ENCODE measurements around the gene LHFPL6. TPM values are rescaled to one million over a fixed set of nuclear protein-coding genes. Genes with fewer than 3 reads are reported as not detected.

Gene LHFPL6
- total RNA-seq, 2 donors from 2014 or later: 1.1 to 7.5 TPM

DNA sequence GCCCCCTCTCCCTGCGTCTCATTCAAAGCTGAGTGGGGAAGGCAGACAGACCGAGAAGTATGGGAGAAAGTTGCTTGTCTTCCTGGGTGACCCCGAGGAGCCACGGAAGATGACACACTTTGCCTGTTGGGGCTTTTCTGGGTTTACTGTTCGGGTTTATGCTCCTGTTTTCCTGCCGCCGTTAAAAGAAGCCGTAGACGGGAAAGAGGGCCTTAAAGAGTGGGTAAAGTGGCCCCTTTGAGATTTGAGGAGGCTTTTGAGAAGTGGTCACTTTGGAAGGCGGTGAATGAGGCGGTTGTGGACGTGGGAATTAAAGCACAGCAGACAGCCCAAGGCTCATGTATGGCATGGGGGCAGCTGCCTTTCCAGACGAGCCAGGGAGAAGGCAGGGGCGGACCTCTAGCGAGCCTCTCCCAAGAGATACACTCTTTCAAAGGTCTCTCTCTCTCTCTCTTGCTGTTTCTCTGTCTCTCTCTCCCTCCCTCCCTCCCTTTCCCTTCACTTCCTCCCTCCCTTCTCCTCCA is 493 bp upstream of the LHFPL6 start:
- H3K36me3 Mint-ChIP-seq (ENCODE audit: low read depth): no peaks in the 10 kb centered on the region
- peaks cover 48% of the 10 kb centered on the region for H3K27me3 Mint-ChIP-seq
- H3K4me1 Mint-ChIP-seq: peaks cover 5% of the 10 kb centered on the region
- H3K27ac Mint-ChIP-seq: peak overlapping the region; percentile 18
- ATAC-seq (replicated peaks): peak; percentile 63
- no peaks in the 10 kb centered on the region for H3K9me3 Mint-ChIP-seq
- peak overlapping the region; percentile 74 for H3K4me3 Mint-ChIP-seq

DNA sequence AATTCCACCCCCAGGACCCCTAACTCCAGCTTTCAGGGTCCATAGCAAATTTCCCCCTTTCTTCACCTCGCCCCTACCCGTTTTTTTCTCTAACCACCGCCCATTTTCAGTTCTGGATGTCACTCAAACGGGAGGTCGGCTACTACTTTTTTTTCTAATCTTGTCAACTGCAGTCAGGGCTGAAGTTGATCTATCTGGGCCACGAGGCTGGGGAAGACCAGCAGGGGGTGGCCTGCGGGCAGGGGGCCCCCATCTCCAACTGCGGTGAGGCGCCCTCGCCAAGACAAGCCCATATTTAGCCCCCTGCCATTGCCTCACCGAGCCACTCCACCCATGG is 748 bp downstream of the LHFPL6 start:
- peaks cover 44% of the 10 kb centered on the region for H3K27me3 Mint-ChIP-seq
- peak; percentile 6 for ATAC-seq (replicated peaks)
- H3K36me3 Mint-ChIP-seq (ENCODE audit: low read depth): no peaks in the 10 kb centered on the region
- H3K4me1 Mint-ChIP-seq: peaks cover 5% of the 10 kb centered on the region
- H3K27ac Mint-ChIP-seq: no peak overlapping the region
- H3K4me3 Mint-ChIP-seq: peak overlapping the region; percentile 74
- H3K9me3 Mint-ChIP-seq: no peaks in the 10 kb centered on the region

DNA sequence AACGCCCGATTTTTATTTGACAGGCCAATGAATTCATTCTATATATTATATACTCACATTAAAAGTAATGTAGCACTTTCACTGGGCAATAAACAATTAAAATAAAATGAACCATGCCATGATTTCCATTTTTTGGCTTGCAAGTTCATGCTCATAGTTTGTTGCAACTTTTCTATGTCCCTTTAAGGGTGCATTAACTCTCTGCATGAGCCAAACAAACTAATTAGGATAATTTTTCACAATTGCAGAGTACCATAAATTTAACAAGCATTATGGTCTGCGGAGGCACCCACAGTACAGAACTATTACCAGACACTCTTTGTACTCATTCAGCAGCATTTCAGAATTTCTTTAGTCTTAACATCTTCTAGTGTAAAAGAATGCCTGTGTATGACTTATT is 1.4 kb downstream of the LHFPL6 start:
- Mint-ChIP-seq H3K4me3 (peak overlapping the region; percentile 74), H3K27me3 (peaks cover 44% of the 10 kb centered on the region), H3K4me1 (peaks cover 5% of the 10 kb centered on the region), H3K36me3 (ENCODE audit: low read depth) (no peaks in the 10 kb centered on the region), H3K9me3 (no peaks in the 10 kb centered on the region), H3K27ac (no peak overlapping the region)
- ATAC-seq (replicated peaks): no peak

DNA sequence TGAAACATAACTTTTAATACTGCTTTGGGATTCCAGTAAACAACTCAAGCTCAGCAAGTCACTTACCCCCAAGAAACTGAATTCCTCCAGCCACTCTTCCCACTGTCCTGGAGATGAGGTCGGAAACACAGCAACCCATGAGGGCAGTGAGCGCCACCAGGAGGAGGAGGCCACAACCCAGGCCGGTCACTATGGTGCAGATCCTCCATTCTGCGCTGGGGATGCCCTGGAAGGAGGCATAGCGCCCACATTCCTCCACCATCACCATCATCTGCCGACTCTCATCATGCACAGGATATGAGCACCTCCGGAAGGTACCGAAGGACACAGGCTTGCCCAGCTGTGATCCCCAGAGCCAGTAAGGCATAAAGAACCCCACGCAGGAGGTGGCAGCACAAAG is 2.2 kb downstream of the LHFPL6 start:
- Mint-ChIP-seq H3K36me3 (ENCODE audit: low read depth) (no peaks in the 10 kb centered on the region), H3K4me1 (peaks cover 5% of the 10 kb centered on the region), H3K27ac (no peak overlapping the region), H3K27me3 (peaks cover 44% of the 10 kb centered on the region), H3K4me3 (no peak overlapping the region), H3K9me3 (no peaks in the 10 kb centered on the region)
- ATAC-seq (replicated peaks): no peak

DNA sequence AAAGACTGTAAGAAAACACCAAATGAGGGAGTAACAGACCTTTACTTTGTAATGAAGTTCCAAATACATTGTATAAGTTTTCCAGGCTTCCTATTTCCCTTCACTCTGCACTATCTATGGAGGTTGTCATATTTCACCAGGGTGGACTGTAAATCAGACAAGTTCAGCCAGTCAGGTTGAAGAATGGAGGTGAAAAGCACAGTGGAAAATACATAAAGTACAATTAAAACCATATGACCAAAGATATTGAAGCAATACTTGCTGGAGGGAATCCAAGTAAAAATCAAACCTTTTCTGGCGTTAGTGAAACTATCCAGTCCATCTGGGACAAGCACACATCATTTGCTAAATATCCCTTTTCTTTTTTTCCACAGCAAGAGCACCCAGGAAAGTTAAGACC is 3.2 kb downstream of the LHFPL6 start:
- Mint-ChIP-seq H3K27ac (no peak overlapping the region), H3K9me3 (no peaks in the 10 kb centered on the region), H3K4me3 (no peak overlapping the region), H3K27me3 (peaks cover 40% of the 10 kb centered on the region), H3K36me3 (ENCODE audit: low read depth) (no peaks in the 10 kb centered on the region), H3K4me1 (peaks cover 5% of the 10 kb centered on the region)
- ATAC-seq (replicated peaks): no peak

DNA sequence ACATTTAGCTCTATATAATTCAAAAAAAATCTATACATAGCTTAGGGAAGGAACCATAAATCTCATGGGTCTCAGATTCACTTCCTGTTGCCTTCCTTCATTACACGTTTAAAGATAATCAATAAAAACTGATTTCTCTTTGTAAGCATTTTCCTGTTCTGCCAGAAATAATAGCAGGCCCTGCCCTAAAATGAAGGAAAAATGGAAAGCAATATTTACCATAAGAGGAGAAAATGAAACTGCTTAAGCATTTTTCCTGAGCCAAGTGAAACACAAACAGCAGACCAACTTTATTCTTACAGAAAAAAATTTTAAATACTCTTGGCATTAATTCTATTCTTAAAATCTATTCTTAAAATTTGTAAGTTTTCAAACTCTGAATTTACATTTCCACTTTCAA is 4.0 kb downstream of the LHFPL6 start:
- H3K27ac Mint-ChIP-seq: no peak overlapping the region
- H3K4me3 Mint-ChIP-seq: no peak overlapping the region
- peaks cover 5% of the 10 kb centered on the region for H3K4me1 Mint-ChIP-seq
- no peak for ATAC-seq (replicated peaks)
- H3K27me3 Mint-ChIP-seq: peaks cover 35% of the 10 kb centered on the region
- H3K9me3 Mint-ChIP-seq: no peaks in the 10 kb centered on the region
- no peaks in the 10 kb centered on the region for H3K36me3 Mint-ChIP-seq (ENCODE audit: low read depth)

DNA sequence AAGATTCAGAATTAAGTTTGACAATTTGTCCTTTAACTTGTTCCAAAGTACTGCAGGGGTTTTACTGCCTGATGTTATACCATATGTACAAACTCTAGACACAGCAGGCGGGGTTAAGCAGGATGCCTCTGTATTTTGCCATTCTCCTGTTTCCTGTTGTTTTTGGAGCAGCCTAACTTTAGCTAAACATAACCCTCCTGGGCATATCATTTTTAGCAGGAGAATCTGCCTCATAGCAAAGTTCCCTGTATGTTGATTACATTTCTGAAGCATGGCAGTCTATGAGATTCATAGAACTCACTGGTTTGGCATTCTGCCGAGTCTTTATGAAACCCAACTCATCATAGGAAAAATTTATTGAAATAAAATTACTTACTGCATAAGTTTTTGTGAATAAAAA is 5.2 kb downstream of the LHFPL6 start:
- Mint-ChIP-seq H3K4me1 (peaks cover 5% of the 10 kb centered on the region), H3K4me3 (no peak overlapping the region), H3K36me3 (ENCODE audit: low read depth) (no peaks in the 10 kb centered on the region), H3K27me3 (peaks cover 28% of the 10 kb centered on the region), H3K9me3 (no peaks in the 10 kb centered on the region), H3K27ac (no peak overlapping the region)
- ATAC-seq (replicated peaks): no peak

DNA sequence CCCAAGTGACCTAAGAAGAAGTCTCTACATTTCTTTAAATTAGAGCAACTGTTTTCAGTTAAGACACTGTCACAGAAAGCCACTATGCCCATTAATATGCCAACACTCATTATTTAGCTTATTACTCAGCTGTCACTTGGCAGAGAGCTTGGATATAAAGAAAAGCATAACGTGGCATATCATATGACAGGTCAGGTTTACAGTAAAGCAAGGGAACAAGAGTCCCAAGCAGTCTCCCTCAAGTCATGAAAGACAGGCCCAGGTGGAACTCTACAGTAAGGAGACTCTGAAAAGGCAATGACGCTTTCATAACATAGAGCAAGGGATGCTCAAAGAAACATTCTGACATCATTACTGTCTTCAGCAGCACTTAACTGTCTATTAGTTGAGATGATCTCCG is 6.3 kb downstream of the LHFPL6 start:
- H3K4me3 Mint-ChIP-seq: no peak overlapping the region
- H3K9me3 Mint-ChIP-seq: no peaks in the 10 kb centered on the region
- no peak overlapping the region for H3K27ac Mint-ChIP-seq

DNA sequence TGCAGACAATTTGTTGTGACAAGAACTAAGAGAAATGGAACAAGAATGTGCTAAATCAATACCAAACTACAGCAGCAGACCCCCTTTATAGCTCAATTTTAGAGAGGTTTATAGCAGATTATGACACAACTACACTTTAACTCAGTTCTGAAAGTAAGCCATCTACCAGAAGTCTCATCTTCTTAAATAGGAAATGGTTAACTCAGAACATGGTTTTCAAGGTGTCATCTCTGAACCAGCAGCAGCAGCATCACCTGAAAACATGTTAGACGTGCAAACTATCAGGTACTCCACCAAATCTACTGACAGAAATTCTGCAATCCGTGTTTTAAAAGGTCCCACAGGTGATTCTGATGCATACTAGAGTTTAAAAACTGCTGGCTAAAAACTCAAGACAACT is 6.8 kb downstream of the LHFPL6 start:
- ATAC-seq (replicated peaks): peak; percentile 78
- no peaks in the 10 kb centered on the region for H3K9me3 Mint-ChIP-seq
- no peaks in the 10 kb centered on the region for H3K36me3 Mint-ChIP-seq (ENCODE audit: low read depth)
- H3K4me3 Mint-ChIP-seq: no peak overlapping the region
- H3K27ac Mint-ChIP-seq: no peak overlapping the region
- peaks cover 17% of the 10 kb centered on the region for H3K27me3 Mint-ChIP-seq
- H3K4me1 Mint-ChIP-seq: no peaks in the 10 kb centered on the region

More for the DNA sequence above, 6.3 kb downstream of the LHFPL6 start:
- peak; percentile 52 for ATAC-seq (replicated peaks)
- Mint-ChIP-seq H3K27me3 (peaks cover 20% of the 10 kb centered on the region), H3K4me1 (no peaks in the 10 kb centered on the region), H3K36me3 (ENCODE audit: low read depth) (no peaks in the 10 kb centered on the region)

DNA sequence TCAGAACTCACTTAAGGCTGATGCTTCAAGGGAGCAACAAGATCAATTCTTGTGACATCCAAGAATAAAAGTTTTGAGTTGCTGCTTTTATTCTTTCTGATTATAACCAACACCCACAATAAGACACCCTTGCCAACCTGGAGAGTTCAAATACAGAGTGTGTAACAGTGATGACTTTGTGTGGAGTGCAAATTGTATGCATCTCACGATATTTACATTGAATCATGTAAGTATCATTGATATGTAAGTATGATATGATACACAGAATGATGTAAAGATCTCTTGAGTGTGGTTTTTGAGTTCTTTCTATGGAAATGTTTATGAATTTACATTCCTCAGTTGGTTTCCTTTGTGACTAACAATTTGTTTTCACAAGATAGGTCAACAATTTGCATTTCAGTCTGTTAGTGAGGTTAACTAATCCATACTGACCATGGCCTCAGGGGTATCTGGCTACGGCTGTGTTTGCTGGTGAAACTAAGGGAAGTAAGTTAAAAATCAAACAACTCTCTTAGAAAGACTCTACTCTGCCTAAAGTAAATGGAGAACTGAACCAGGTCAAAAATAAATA is 12.4 kb downstream of the LHFPL6 start:
- Mint-ChIP-seq H3K36me3 (ENCODE audit: low read depth) (no peaks in the 10 kb centered on the region), H3K4me3 (no peak overlapping the region), H3K27ac (no peak overlapping the region), H3K27me3 (peaks cover 5% of the 10 kb centered on the region), H3K9me3 (no peaks in the 10 kb centered on the region), H3K4me1 (no peaks in the 10 kb centered on the region)
- peak; percentile 50 for ATAC-seq (replicated peaks)

DNA sequence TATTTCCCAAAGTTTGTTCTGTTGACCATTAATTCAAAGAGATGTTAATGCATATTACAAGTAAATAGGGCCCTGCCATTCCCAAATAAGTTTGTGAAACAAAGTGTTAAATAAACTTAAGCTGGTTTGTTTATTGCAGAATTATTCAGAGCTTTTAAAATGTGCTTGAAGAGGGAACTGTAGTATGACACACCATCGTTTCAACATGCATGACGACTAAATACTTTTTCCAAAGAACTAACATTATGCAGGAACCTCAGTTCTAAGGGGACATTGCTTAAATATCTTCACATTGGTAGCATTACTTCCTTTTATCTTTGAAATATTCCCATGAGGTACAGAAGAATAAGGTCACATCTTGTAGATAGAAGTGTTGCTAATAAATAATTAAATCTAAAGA is 14.6 kb downstream of the LHFPL6 start:
- no peak overlapping the region for H3K4me3 Mint-ChIP-seq
- H3K4me1 Mint-ChIP-seq: no peaks in the 10 kb centered on the region
- H3K27me3 Mint-ChIP-seq: peaks cover 5% of the 10 kb centered on the region
- H3K27ac Mint-ChIP-seq: no peak overlapping the region
- ATAC-seq (replicated peaks): no peak
- no peaks in the 10 kb centered on the region for H3K9me3 Mint-ChIP-seq
- H3K36me3 Mint-ChIP-seq (ENCODE audit: low read depth): no peaks in the 10 kb centered on the region

DNA sequence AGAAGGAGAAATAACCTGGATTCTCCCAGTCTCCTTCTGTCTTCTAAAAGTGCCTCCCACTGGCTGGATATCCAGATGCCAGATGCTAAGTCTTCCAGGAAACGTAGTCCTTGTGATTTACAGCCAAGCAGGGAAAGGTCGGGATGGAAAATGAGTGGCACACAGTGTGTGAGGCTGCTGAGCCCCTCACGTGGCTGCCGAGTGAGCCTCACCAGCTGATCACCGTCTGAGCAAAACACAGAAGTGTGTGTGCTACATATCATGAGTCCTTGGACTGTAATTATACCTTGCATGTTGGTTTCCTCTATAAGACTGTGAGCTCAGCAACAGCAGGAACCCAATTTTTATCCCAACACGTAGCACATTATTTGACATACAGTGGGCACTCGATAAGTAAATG is 15.1 kb downstream of the LHFPL6 start:
- Mint-ChIP-seq H3K36me3 (ENCODE audit: low read depth) (no peaks in the 10 kb centered on the region), H3K4me1 (no peaks in the 10 kb centered on the region), H3K27me3 (peaks cover 5% of the 10 kb centered on the region), H3K27ac (no peak overlapping the region), H3K9me3 (no peaks in the 10 kb centered on the region), H3K4me3 (no peak overlapping the region)
- no peak for ATAC-seq (replicated peaks)

DNA sequence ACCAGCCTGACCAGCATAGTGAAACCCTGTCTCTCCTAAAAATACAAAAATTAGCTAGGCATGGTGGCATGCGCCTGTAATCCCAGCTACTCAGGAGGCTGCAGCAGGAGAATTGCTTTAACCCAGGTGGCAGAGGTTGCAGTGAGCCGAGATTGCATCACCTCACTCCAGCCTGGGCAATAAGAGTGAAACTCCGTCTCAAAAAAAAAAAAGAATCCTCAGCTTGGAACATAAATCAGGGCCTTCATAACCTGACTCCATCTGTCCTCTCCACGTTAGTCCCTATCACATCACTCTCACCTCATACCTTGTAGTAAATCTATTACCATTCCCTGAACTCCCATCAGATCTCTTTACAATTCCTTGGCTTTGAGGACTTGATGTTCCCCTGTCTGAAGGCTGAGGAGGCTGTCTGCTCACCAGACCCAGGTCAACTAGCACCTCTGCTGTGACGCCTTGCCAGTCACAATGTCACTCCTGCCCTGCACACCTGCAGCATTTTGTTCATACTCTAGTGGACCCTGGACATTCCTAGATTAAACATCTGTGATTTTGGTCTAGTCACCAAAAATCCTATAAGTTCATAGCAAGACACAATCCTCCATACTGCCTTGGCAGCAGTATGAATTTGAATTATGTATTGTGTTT is 15.9 kb downstream of the LHFPL6 start:
- ATAC-seq (replicated peaks): no peak
- Mint-ChIP-seq H3K27ac (no peak overlapping the region), H3K27me3 (peaks cover 5% of the 10 kb centered on the region), H3K9me3 (no peaks in the 10 kb centered on the region), H3K4me1 (no peaks in the 10 kb centered on the region), H3K4me3 (no peak overlapping the region), H3K36me3 (ENCODE audit: low read depth) (no peaks in the 10 kb centered on the region)

DNA sequence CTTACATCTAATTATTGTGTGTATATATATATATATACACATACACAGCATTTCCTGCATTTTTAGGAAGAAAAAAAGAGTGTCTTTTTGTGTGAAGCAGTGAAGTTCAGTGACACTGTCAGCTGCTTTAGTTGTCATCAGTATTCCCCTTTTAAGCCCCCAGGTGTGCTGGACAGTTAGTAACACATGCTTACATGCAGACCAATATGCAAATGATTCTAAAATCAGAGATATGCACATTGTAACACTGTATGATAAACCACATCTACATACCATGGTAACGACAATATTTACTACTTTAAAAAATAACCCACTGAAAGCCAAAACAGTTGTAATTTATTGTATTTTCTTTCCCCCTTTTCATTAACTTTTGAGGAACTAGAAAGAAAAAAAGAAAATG is 16.8 kb downstream of the LHFPL6 start:
- Mint-ChIP-seq H3K36me3 (ENCODE audit: low read depth) (no peaks in the 10 kb centered on the region), H3K4me3 (no peak overlapping the region), H3K9me3 (no peaks in the 10 kb centered on the region), H3K27ac (no peak overlapping the region), H3K27me3 (peaks cover 5% of the 10 kb centered on the region), H3K4me1 (no peaks in the 10 kb centered on the region)
- ATAC-seq (replicated peaks): no peak

DNA sequence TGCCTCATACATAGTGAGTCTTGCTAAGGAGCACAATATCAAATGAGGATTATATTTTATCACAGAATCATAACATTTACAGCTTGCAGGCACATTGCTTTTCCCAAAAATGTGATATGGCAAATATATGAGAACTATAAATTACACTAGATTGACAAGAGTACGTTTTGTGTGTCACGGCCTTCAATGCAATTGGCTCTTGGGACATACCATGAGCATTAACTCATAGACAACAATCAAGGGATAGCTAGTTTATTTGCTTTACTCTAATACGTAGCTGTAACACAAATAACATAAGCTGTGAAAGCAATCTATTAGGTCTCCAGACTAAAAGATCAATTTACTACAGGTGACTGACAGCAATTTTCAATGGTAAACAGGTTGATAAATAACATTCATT is 17.8 kb downstream of the LHFPL6 start:
- Mint-ChIP-seq H3K27me3 (peaks cover 5% of the 10 kb centered on the region), H3K4me3 (no peak overlapping the region), H3K4me1 (no peaks in the 10 kb centered on the region), H3K9me3 (no peaks in the 10 kb centered on the region), H3K27ac (no peak overlapping the region), H3K36me3 (ENCODE audit: low read depth) (no peaks in the 10 kb centered on the region)
- no peak for ATAC-seq (replicated peaks)

Data from activated T-helper 17 cell treated with anti-CD3 and anti-CD28 coated beads, Interleukin-2, amount 50 U/mL, for 72 hours (primary cell).